GM12878 (cell line): ENCODE data around the gene NACC1.

ENCODE experiments used
- SRF ChIP-seq, 2 experiments: IDR thresholded peaks; 2 replicates each; pipeline ENCODE4 v1.6.1; 2011; ENCODE audit warnings: low read depth in 2 of 2, low read length in 2 of 2, mild to moderate bottlenecking in 1 of 2, moderate library complexity in 1 of 2
- TF ChIP-seq, protein P1 (sequence below): fragments of 450-650 bp; IDR thresholded peaks from 2 replicates; pipeline ENCODE4 v1.6.1; 2017; ENCODE audit warnings: mild to moderate bottlenecking
- TF ChIP-seq, protein P2 (sequence below), 3 experiments: IDR thresholded peaks in 2 of 3; conservative IDR thresholded peaks in 1 of 3; 2 replicates each; pipeline ENCODE4 v1.5.1; 2011; ENCODE audit warnings: low read depth in 3 of 3, low read length in 3 of 3, mild to moderate bottlenecking in 3 of 3, control low read depth in 2 of 3, moderate library complexity in 2 of 3, inconsistent platforms in 1 of 3, mixed read lengths in 1 of 3; ENCODE audit not compliant: control insufficient read depth in 2 of 3, insufficient read depth in 1 of 3; ENCODE audit errors: extremely low read depth in 1 of 3

DNA sequence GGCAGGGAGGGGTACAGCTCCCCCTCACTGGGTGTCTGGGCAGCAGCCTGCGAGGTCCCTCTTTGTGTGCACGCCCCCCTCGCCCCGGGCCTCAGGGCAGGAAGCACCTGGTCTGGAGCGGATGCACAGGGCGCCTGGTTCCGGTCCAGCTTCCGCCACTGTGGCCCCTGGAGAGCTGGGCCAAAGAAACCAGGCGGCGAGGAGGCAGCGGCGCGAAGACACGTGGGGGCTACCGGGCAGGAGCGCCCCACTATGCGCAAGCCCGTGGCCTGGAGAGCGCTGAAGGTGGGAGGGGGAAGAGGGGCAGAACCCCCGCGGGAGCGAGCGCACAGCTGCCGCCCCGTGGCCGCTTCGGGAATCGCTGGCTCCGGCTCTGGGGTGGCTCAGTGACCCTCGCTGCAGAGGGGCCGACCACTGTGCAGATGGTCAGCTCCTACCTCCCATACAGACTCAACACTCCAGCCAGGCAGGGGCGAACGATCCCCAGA lies 13.7 kb upstream of the NACC1 start:
- TF ChIP-seq, protein P1, sequence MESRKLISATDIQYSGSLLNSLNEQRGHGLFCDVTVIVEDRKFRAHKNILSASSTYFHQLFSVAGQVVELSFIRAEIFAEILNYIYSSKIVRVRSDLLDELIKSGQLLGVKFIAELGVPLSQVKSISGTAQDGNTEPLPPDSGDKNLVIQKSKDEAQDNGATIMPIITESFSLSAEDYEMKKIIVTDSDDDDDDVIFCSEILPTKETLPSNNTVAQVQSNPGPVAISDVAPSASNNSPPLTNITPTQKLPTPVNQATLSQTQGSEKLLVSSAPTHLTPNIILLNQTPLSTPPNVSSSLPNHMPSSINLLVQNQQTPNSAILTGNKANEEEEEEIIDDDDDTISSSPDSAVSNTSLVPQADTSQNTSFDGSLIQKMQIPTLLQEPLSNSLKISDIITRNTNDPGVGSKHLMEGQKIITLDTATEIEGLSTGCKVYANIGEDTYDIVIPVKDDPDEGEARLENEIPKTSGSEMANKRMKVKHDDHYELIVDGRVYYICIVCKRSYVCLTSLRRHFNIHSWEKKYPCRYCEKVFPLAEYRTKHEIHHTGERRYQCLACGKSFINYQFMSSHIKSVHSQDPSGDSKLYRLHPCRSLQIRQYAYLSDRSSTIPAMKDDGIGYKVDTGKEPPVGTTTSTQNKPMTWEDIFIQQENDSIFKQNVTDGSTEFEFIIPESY: no peak
- TF ChIP-seq, protein P2, sequence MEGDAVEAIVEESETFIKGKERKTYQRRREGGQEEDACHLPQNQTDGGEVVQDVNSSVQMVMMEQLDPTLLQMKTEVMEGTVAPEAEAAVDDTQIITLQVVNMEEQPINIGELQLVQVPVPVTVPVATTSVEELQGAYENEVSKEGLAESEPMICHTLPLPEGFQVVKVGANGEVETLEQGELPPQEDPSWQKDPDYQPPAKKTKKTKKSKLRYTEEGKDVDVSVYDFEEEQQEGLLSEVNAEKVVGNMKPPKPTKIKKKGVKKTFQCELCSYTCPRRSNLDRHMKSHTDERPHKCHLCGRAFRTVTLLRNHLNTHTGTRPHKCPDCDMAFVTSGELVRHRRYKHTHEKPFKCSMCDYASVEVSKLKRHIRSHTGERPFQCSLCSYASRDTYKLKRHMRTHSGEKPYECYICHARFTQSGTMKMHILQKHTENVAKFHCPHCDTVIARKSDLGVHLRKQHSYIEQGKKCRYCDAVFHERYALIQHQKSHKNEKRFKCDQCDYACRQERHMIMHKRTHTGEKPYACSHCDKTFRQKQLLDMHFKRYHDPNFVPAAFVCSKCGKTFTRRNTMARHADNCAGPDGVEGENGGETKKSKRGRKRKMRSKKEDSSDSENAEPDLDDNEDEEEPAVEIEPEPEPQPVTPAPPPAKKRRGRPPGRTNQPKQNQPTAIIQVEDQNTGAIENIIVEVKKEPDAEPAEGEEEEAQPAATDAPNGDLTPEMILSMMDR (IDR thresholded peaks at IDR 0.05 in 2 of 3, conservative IDR thresholded peaks at IDR 0.05 in 1 of 3; ENCODE audit: control insufficient read depth in 2 of 3, extremely low read depth in 1 of 3, insufficient read depth in 1 of 3, low read depth in 3 of 3, low read length in 3 of 3): peak; percentile 79 to 99 (median 96)
- TF ChIP-seq SRF (IDR thresholded peaks at IDR 0.05; ENCODE audit: low read depth in 2 of 2, low read length in 2 of 2): 0 out of 4 replicates have a peak, but pooled peaks of 1 of the 2 experiments have one; percentile 11
